PFSK-1 (cell line): Measurements from ENCODE around the gene CAB39.

Experiments
- FOXP2 ChIP-seq: optimal IDR thresholded peaks from 2 replicates; pipeline ENCODE3; 2011; ENCODE audit warnings: borderline replicate concordance, control low read depth, inconsistent platforms; ENCODE audit not compliant: insufficient read depth; ENCODE audit errors: extremely low read length, extremely low read depth
- POLR2AphosphoS5 ChIP-seq: IDR thresholded peaks from 2 replicates; pipeline ENCODE4 v1.6.1; 2012; ENCODE audit warnings: low read depth, mild to moderate bottlenecking, control low read depth, low read length, moderate library complexity
- SIN3A ChIP-seq: IDR thresholded peaks from 2 replicates; pipeline ENCODE4 v1.6.1; 2012; ENCODE audit warnings: mild to moderate bottlenecking, low read length, moderate library complexity, borderline replicate concordance; ENCODE audit not compliant: insufficient read depth
- TAF1 ChIP-seq: IDR thresholded peaks from 2 replicates; pipeline ENCODE4 v1.6.1; 2012; ENCODE audit warnings: low read length, control low read depth, borderline replicate concordance; ENCODE audit not compliant: insufficient read depth
- TF ChIP-seq, protein P1 (sequence below), 2 experiments: IDR thresholded peaks; 2 replicates each; pipeline versions ENCODE4 v1.6.1 to v1.8.0; 2011 to 2012; ENCODE audit warnings: low read depth in 2 of 2, low read length in 2 of 2, control low read depth in 1 of 2, inconsistent platforms in 1 of 2, mild to moderate bottlenecking in 1 of 2, moderate library complexity in 1 of 2; ENCODE audit not compliant: insufficient read depth in 1 of 2

CAB39 gene

DNA sequence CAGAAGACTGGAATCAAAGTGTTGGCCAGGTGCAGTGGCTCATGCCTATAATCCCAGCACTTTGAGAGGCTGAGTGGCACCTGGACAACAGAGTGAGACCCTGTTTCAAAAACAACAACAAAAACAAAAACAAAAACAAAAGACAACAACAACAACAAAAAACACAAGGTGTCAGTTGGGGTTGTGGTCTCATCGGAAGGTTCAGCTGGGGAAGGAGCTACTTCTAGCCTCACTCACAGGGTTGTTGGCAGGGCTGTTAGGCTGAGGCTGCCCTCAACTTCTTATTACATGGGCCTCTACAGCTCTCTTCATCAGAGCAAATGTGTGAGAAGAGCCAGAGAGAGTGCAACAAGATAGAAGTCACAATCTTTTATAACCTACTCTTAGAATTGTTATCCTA is 34.6 kb upstream of the CAB39 start:
- TF ChIP-seq, protein P1, sequence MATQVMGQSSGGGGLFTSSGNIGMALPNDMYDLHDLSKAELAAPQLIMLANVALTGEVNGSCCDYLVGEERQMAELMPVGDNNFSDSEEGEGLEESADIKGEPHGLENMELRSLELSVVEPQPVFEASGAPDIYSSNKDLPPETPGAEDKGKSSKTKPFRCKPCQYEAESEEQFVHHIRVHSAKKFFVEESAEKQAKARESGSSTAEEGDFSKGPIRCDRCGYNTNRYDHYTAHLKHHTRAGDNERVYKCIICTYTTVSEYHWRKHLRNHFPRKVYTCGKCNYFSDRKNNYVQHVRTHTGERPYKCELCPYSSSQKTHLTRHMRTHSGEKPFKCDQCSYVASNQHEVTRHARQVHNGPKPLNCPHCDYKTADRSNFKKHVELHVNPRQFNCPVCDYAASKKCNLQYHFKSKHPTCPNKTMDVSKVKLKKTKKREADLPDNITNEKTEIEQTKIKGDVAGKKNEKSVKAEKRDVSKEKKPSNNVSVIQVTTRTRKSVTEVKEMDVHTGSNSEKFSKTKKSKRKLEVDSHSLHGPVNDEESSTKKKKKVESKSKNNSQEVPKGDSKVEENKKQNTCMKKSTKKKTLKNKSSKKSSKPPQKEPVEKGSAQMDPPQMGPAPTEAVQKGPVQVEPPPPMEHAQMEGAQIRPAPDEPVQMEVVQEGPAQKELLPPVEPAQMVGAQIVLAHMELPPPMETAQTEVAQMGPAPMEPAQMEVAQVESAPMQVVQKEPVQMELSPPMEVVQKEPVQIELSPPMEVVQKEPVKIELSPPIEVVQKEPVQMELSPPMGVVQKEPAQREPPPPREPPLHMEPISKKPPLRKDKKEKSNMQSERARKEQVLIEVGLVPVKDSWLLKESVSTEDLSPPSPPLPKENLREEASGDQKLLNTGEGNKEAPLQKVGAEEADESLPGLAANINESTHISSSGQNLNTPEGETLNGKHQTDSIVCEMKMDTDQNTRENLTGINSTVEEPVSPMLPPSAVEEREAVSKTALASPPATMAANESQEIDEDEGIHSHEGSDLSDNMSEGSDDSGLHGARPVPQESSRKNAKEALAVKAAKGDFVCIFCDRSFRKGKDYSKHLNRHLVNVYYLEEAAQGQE (IDR thresholded peaks at IDR 0.05; ENCODE audit: insufficient read depth in 1 of 2, low read depth in 2 of 2, low read length in 2 of 2) = no peak
- no peak for TF ChIP-seq SIN3A
- TF ChIP-seq FOXP2 = no peak
- TF ChIP-seq TAF1 = no peak
- TF ChIP-seq POLR2AphosphoS5 = no peak

DNA sequence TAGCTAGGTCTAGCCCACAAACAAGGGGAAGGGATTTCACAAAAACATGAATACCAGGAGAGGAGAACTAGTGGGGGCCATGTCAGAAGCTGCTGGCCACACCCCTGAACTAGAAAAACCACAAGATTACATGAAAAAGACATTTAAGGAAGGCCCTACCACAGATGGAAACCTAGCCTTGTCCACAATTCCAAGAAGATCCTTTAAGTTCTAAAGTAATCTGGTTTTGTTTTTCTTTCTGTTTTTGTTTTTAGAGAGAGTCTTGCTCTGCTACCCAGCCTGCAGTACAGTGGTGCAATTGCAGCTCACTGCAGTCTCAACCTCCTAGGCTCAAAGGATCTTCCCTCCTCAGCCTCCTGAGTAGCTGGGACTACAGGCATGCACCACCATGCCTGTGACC is 34.2 kb upstream of the CAB39 start:
- TF ChIP-seq, protein P1 (IDR thresholded peaks at IDR 0.05; ENCODE audit: insufficient read depth in 1 of 2, low read depth in 2 of 2, low read length in 2 of 2) = no peak
- no peak for TF ChIP-seq POLR2AphosphoS5
- TF ChIP-seq TAF1 = no peak
- TF ChIP-seq SIN3A = no peak
- TF ChIP-seq FOXP2 = no peak

DNA sequence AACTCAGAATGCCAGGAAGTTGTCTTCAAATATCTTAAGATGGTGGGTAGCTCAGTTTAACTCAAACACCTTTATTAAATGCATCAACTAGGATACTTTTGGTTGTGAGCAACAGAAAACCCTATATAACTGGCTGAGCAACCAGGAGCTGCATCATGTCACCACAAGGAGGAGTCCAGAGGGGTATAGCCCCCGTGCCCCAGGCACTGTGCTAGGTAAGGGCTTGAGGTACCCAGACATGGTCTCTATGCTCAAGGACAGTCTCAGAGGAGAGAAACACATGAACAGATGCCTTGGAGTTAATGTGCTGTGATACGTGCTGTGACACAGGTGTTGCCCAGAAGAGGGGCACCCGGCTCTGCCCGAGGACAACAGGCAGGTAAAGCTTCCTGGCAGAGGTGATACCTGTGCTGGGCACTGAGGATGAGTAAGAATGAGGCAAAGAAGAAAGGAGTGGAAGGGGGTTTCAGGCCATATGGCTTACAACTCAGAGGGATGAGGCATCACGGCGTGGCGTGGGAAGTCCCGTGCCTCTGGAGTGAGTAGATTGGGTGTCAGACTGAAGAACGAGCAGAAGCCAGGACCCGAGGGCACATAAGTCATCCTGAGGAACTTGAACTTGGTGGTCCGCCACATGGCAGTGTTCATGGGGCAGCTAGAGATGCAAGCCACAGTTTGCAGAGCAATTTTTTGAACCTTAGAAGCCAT is 32.0 kb upstream of the CAB39 start:
- TF ChIP-seq TAF1 = no peak
- no peak for TF ChIP-seq POLR2AphosphoS5
- no peak for TF ChIP-seq FOXP2
- TF ChIP-seq, protein P1 (IDR thresholded peaks at IDR 0.05; ENCODE audit: insufficient read depth in 1 of 2, low read depth in 2 of 2, low read length in 2 of 2) = no peak
- TF ChIP-seq SIN3A = no peak

DNA sequence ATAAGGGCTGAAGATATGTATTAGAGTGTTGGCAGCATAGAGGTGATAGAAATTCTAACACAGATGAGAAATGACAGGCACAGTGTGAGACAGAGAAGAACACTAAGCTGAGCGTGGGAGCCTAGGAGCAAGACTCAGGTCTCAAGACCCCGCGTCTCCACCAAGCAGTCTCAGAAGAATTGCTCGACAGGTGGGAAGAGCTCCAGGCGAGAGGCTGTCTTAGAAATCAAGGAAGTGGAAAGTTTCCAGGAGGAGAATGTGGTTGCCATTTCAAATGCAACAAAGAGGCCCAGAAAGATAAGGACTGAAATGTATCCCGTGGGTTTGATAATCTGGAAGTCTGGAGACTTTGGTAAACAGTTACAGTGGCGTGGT is 31.5 kb upstream of the CAB39 start:
- TF ChIP-seq, protein P1 (IDR thresholded peaks at IDR 0.05; ENCODE audit: insufficient read depth in 1 of 2, low read depth in 2 of 2, low read length in 2 of 2) = no peak
- TF ChIP-seq FOXP2 (no peak), POLR2AphosphoS5 (no peak), SIN3A (no peak), TAF1 (no peak)

DNA sequence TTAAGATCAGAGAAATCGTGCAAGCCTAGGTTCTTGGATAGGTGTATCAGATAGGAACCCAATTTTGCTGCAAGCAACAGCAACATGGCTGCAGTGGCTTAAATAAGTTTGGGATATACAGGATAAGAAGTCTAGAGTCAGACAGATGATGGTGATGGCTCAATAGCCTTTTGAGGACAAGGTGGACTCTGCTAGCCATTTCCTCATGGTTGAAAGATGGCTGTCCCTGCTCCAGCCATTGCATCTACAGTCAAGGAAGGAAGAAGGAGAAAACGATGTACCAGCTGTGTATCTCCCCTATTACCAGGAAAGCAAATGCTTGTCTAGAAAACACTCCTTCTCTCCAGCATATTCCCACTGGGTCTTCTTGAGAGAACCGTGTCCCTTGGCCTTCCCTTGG is 30.1 kb upstream of the CAB39 start:
- TF ChIP-seq POLR2AphosphoS5 (no peak), FOXP2 (no peak), SIN3A (no peak), TAF1 (no peak)
- TF ChIP-seq, protein P1 (IDR thresholded peaks at IDR 0.05; ENCODE audit: insufficient read depth in 1 of 2, low read depth in 2 of 2, low read length in 2 of 2) = no peak
